Trophoblast cell (in vitro differentiated cells and primary cell): Measurements from ENCODE around the gene SNX24.

Source experiments
- DNase-seq, 2 donors: peaks; one replicate each; pipeline ENCODE4 v3.0.0-alpha.2; 2016
- H2AFZ ChIP-seq: 2 replicates; pipeline ENCODE4 v1.6.1; 2013; ENCODE audit warnings: low read length, moderate library complexity, mild to moderate bottlenecking; ENCODE audit not compliant: insufficient read depth, poor library complexity
- H2AK5ac ChIP-seq: 2 replicates; pipeline ENCODE4 v1.6.1; 2013; ENCODE audit warnings: mild to moderate bottlenecking, low read length
- H2BK120ac ChIP-seq: 2 replicates; pipeline ENCODE4 v1.6.1; 2013; ENCODE audit warnings: low read length, mild to moderate bottlenecking, moderate library complexity; ENCODE audit not compliant: insufficient read depth, poor library complexity
- H2BK12ac ChIP-seq: 2 replicates; pipeline ENCODE4 v1.6.1; 2013; ENCODE audit warnings: mild to moderate bottlenecking, low read length, moderate library complexity
- H2BK5ac ChIP-seq: 2 replicates; pipeline ENCODE4 v1.6.1; 2013; ENCODE audit warnings: low read length, low read depth, moderate library complexity, mild to moderate bottlenecking; ENCODE audit not compliant: poor library complexity
- H3K14ac ChIP-seq: 2 replicates; pipeline ENCODE4 v1.6.1; 2013; ENCODE audit warnings: mild to moderate bottlenecking, low read length
- H3K18ac ChIP-seq: 2 replicates; pipeline ENCODE4 v1.6.1; 2013; ENCODE audit warnings: mild to moderate bottlenecking, low read length
- H3K23ac ChIP-seq: 2 replicates; pipeline ENCODE4 v1.6.1; 2013; ENCODE audit warnings: low read length
- H3K27ac ChIP-seq: 2 replicates; pipeline ENCODE4 v1.5.1; 2013; ENCODE audit warnings: low read depth, mild to moderate bottlenecking, inconsistent platforms, low read length, moderate library complexity
- H3K27me3 ChIP-seq: 2 replicates; pipeline ENCODE4 v1.6.1; 2013; ENCODE audit warnings: inconsistent platforms, mild to moderate bottlenecking, low read length, moderate library complexity; ENCODE audit not compliant: insufficient read depth
- H3K36me3 ChIP-seq, 2 experiments: 1 replicate in 1 of 2; 2 replicates in 1 of 2; pipeline ENCODE4 v1.6.1; 2013; ENCODE audit warnings: low read length in 2 of 2, mild to moderate bottlenecking in 2 of 2, moderate library complexity in 1 of 2; ENCODE audit not compliant: insufficient read depth in 2 of 2, control insufficient read depth in 1 of 2
- H3K4ac ChIP-seq: 2 replicates; pipeline ENCODE4 v1.6.1; 2013; ENCODE audit warnings: low read depth, mild to moderate bottlenecking, low read length, moderate library complexity
- H3K4me1 ChIP-seq, 2 experiments: 1 replicate in 1 of 2; 2 replicates in 1 of 2; pipeline ENCODE4 v1.6.1; 2013; ENCODE audit warnings: low read length in 2 of 2, mild to moderate bottlenecking in 2 of 2, moderate library complexity in 1 of 2; ENCODE audit not compliant: insufficient read depth in 2 of 2, control insufficient read depth in 1 of 2
- H3K4me2 ChIP-seq: 2 replicates; pipeline ENCODE4 v1.6.1; 2013; ENCODE audit warnings: inconsistent platforms, mild to moderate bottlenecking, low read length, moderate library complexity
- H3K4me3 ChIP-seq: 2 replicates; pipeline ENCODE4 v1.5.1; 2013; ENCODE audit warnings: mild to moderate bottlenecking, low read depth, low read length, inconsistent platforms
- H3K79me1 ChIP-seq: one replicate; pipeline ENCODE4 v1.6.1; 2013; ENCODE audit warnings: low read length
- H3K79me2 ChIP-seq: 2 replicates; pipeline ENCODE4 v1.6.1; 2013; ENCODE audit warnings: low read length, mild to moderate bottlenecking; ENCODE audit not compliant: control insufficient read depth, insufficient read depth, poor library complexity
- H3K9ac ChIP-seq: 2 replicates; pipeline ENCODE4 v1.6.1; 2013; ENCODE audit warnings: mild to moderate bottlenecking, low read length
- H3K9me3 ChIP-seq: 2 replicates; pipeline ENCODE4 v1.6.1; 2013; ENCODE audit warnings: low read depth, mild to moderate bottlenecking, control low read depth, inconsistent platforms, low read length; ENCODE audit not compliant: insufficient read depth
- H4K12ac ChIP-seq: 2 replicates; pipeline ENCODE4 v1.6.1; 2013; ENCODE audit warnings: low read depth, mild to moderate bottlenecking, low read length, moderate library complexity
- H4K8ac ChIP-seq: 2 replicates; pipeline ENCODE4 v1.6.1; 2013; ENCODE audit warnings: low read depth, mild to moderate bottlenecking, low read length, moderate library complexity
- H4K91ac ChIP-seq: one replicate; pipeline ENCODE4 v1.6.1; 2013; ENCODE audit warnings: low read depth, mild to moderate bottlenecking, low read length, moderate library complexity
- WGBS: extraction: QIAGEN DNeasy Blood & Tissue Kit; methylation state at CpG from one replicate; pipeline ENCODE4 v1.1.7; 2013; ENCODE audit warnings: missing lambda C conversion rate; ENCODE audit not compliant: insufficient read length, insufficient coverage; ENCODE audit errors: extremely low coverage; 5-methylcytosine and 5-hydroxymethylcytosine counted together

Gene SNX24

DNA sequence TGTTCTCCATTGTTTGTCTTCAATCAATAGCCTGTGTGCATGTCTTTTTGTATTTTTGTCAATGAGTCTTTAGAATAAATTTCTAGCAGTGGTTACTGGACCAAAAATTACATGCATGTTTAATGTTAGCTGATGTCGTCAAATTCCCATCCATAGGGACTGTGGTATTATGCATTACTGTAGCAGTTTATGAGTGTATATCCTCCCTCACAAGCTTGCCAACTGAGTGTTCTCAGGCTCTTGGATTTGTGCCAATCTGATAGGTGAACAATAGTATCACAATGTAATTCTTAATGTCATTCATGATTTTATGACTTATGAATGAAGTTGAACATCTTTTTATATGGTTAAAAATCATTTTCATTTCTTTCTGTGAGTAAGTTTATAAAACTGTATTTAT lies 13.0 kb downstream of the SNX24 start:
- no peak overlapping the region for H2AK5ac ChIP-seq
- H3K18ac ChIP-seq, result no peak overlapping the region
- no peak overlapping the region for H2BK5ac ChIP-seq
- no peak overlapping the region for H3K9ac ChIP-seq
- no peak overlapping the region for H3K27ac ChIP-seq
- no peaks in the 10 kb centered on the region for H3K27me3 ChIP-seq
- no peak overlapping the region for H3K4me2 ChIP-seq
- no peak overlapping the region for H2AFZ ChIP-seq
- no peak overlapping the region for H3K4me3 ChIP-seq
- no peaks in the 10 kb centered on the region for H3K79me2 ChIP-seq
- H2BK120ac ChIP-seq, result no peak overlapping the region
- no peak overlapping the region for H2BK12ac ChIP-seq
- H4K91ac ChIP-seq, result no peak overlapping the region
- DNase-seq, result peak in 1 of 2 donors; percentile 35
- no peak overlapping the region for H3K14ac ChIP-seq
- H3K9me3 ChIP-seq, result no peaks in the 10 kb centered on the region
- H3K4me1 ChIP-seq, result no peaks in the 10 kb centered on the region
- H3K23ac ChIP-seq, result no peak overlapping the region
- no peak overlapping the region for H4K8ac ChIP-seq
- H4K12ac ChIP-seq, result no peak overlapping the region
- H3K79me1 ChIP-seq, result no peaks in the 10 kb centered on the region
- peaks cover 0 to 2% of the 10 kb centered on the region in 2 experiments for H3K36me3 ChIP-seq
- no peak overlapping the region for H3K4ac ChIP-seq
- no CpG with 5 or more reads among the region's 1 CpG for WGBS

DNA sequence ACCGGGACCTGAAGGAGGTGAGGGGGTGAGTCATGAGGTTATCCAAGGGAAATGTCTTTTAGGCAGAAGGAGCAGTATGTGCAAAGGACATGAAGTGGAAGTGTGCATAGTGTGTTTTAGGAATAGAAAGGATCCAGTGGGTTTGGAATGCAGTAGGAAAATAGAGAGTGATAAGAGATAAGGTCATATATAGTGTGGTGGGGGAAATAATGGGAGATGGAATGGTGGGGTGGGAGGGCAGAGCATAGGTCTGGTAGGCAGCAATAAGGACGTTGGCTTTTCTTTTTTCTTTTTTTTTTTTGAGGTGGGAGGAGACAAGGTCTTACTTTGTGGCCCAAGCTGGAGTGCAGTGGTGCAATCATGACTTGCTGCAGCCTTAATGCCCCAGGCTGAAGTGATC lies 17.8 kb downstream of the SNX24 start:
- no peak overlapping the region for H3K27ac ChIP-seq
- H3K79me1 ChIP-seq, result no peaks in the 10 kb centered on the region
- H3K4me1 ChIP-seq, result no peaks in the 10 kb centered on the region
- no peak overlapping the region for H2BK12ac ChIP-seq
- DNase-seq, result no peak
- H4K91ac ChIP-seq, result no peak overlapping the region
- H3K4ac ChIP-seq, result no peak overlapping the region
- no peak overlapping the region for H3K14ac ChIP-seq
- no peak overlapping the region for H3K23ac ChIP-seq
- no peaks in the 10 kb centered on the region for H3K9me3 ChIP-seq
- H3K18ac ChIP-seq, result no peak overlapping the region
- H3K9ac ChIP-seq, result no peak overlapping the region
- no peak overlapping the region for H4K12ac ChIP-seq
- no peaks in the 10 kb centered on the region for H3K79me2 ChIP-seq
- H3K4me3 ChIP-seq, result no peak overlapping the region
- no peak overlapping the region for H2BK5ac ChIP-seq
- H4K8ac ChIP-seq, result no peak overlapping the region
- no peak overlapping the region for H2AK5ac ChIP-seq
- no peak overlapping the region for H2BK120ac ChIP-seq
- H3K27me3 ChIP-seq, result no peaks in the 10 kb centered on the region
- H3K36me3 ChIP-seq, result peaks cover 2 to 5% of the 10 kb centered on the region in 2 experiments
- no CpG with 5 or more reads among the region's 2 CpGs for WGBS
- H3K4me2 ChIP-seq, result no peak overlapping the region
- no peak overlapping the region for H2AFZ ChIP-seq

DNA sequence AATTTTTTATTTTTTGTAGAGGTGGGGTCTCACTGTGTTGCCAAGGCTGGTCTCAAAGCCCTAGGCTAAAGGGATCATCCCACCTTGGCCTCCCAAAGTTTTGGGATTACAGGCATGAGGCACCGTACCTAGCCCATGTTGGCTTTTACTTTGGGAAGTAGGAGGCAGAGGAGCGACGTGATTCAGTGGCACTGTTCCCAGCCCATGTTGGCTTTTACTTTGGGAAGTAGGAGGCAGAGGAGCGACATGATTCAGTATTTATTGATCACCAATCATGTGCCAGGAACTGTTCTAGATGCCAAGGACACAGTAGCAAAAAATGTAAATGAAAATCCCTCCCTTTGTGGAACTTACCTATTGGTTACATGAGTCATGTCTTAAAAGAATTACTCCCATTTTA lies 18.3 kb downstream of the SNX24 start:
- Histone ChIP-seq H3K4me2 (no peak overlapping the region), H3K36me3 (peaks cover 2 to 9% of the 10 kb centered on the region in 2 experiments), H2AFZ (no peak overlapping the region), H3K4me3 (no peak overlapping the region), H3K4ac (peak overlapping the region; percentile 27), H2AK5ac (no peak overlapping the region), H4K91ac (no peak overlapping the region), H3K18ac (no peak overlapping the region), H3K23ac (no peak overlapping the region), H4K12ac (no peak overlapping the region), H3K9me3 (no peaks in the 10 kb centered on the region), H2BK120ac (no peak overlapping the region), H3K79me1 (no peaks in the 10 kb centered on the region), H2BK12ac (no peak overlapping the region), H4K8ac (no peak overlapping the region), H3K9ac (no peak overlapping the region), H3K4me1 (no peaks in the 10 kb centered on the region), H2BK5ac (no peak overlapping the region), H3K79me2 (no peaks in the 10 kb centered on the region), H3K27ac (no peak overlapping the region), H3K14ac (no peak overlapping the region), H3K27me3 (no peaks in the 10 kb centered on the region)
- no CpG with 5 or more reads among the region's 4 CpGs for WGBS
- no peak for DNase-seq

DNA sequence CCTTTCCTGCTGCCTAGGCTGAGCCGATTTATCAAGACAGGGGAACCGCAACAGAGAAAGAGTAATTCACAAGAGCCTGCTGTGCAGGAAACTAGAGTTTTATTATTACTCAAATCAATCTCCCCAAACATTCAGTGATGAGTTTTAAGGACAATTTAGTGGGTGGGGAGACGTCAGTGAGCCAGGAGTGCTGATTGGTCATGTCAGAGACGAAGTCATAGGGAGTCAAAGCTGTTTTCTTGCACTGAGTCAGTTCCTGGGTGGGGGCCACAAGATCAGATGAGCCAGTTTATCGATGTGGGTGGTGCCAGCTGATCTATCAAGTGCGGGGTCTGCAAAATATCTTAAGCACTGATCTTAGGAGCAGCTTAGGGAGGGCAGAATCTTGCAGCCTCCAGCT lies 19.0 kb downstream of the SNX24 start:
- no CpG with 5 or more reads among the region's 6 CpGs for WGBS
- Histone ChIP-seq H3K27ac (no peak overlapping the region), H3K27me3 (no peaks in the 10 kb centered on the region), H3K23ac (no peak overlapping the region), H3K4me2 (no peak overlapping the region), H3K9ac (no peak overlapping the region), H3K4me1 (no peaks in the 10 kb centered on the region), H3K79me2 (no peaks in the 10 kb centered on the region), H4K8ac (no peak overlapping the region), H2AFZ (no peak overlapping the region), H3K9me3 (no peaks in the 10 kb centered on the region), H3K79me1 (no peaks in the 10 kb centered on the region), H3K36me3 (peaks cover 2 to 9% of the 10 kb centered on the region in 2 experiments), H2BK5ac (no peak overlapping the region), H4K91ac (no peak overlapping the region), H3K18ac (no peak overlapping the region), H2BK12ac (no peak overlapping the region), H2AK5ac (no peak overlapping the region), H3K4me3 (no peak overlapping the region), H2BK120ac (no peak overlapping the region), H3K4ac (no peak overlapping the region), H4K12ac (no peak overlapping the region), H3K14ac (no peak overlapping the region)
- DNase-seq, result no peak
